LNCAP (cell line): ENCODE data around the gene ATRN.

Experiments
- CTCF ChIP-seq: fragments of 450-650 bp; IDR thresholded peaks from 2 replicates; pipeline ENCODE4 v1.5.1; 2017; ENCODE audit warnings: mild to moderate bottlenecking

Gene ATRN

GRCh38 chr20:3685341-3685740 is 214.5 kb downstream of the ATRN start:
- no peak for TF ChIP-seq CTCF

- no peak for TF ChIP-seq CTCF
These were observed 215.6 kb downstream of the ATRN start for GRCh38 chr20:3686421-3686820.

- TF ChIP-seq CTCF = no peak
These were observed 216.1 kb downstream of the ATRN start for GRCh38 chr20:3686867-3687321.

GRCh38 chr20:3687655-3688054 is 216.8 kb downstream of the ATRN start:
- no peak for TF ChIP-seq CTCF

- TF ChIP-seq CTCF = no peak
These were observed 219.2 kb downstream of the ATRN start for GRCh38 chr20:3689978-3690377.

- no peak for TF ChIP-seq CTCF
These were observed 219.6 kb downstream of the ATRN start for GRCh38 chr20:3690413-3690812.

- no peak for TF ChIP-seq CTCF
These were observed 220.5 kb downstream of the ATRN start for GRCh38 chr20:3691306-3691705.

GRCh38 chr20:3691897-3692296 is 221.1 kb downstream of the ATRN start:
- TF ChIP-seq CTCF = no peak
